K562 (cell line): ENCODE data around the gene CAPS. TPM values are rescaled to one million over a fixed set of nuclear protein-coding genes. Genes with fewer than 3 reads are reported as not detected.

Source experiments
- CLOCK ChIP-seq: fragments of 250-450 bp; sonication (Bioruptor Pico); IDR thresholded peaks from 2 replicates; pipeline ENCODE4 v1.4.0; 2020; ENCODE audit warnings: mild to moderate bottlenecking, moderate library complexity, borderline replicate concordance
- E2F4 ChIP-seq: sonication (generic); formaldehyde crosslinking; IDR thresholded peaks from 2 replicates; pipeline ENCODE4 v1.8.0; 2022; ENCODE audit warnings: mild to moderate bottlenecking, low read depth, missing genetic modification reagents
- ETS2 ChIP-seq: IDR thresholded peaks from 2 replicates; pipeline ENCODE4 v1.6.1; 2016; ENCODE audit warnings: borderline replicate concordance, missing genetic modification characterization, mild to moderate bottlenecking, moderate library complexity, missing compliant biosample characterization; ENCODE audit not compliant: poor library complexity, severe bottlenecking
- ETV5 ChIP-seq: sonication (generic); formaldehyde crosslinking; IDR thresholded peaks from 2 replicates; pipeline ENCODE4 v1.4.0; 2020; ENCODE audit warnings: low read depth, mild to moderate bottlenecking, missing genetic modification reagents
- HNRNPUL1 ChIP-seq: fragments of 200-400 bp; formaldehyde crosslinking; IDR thresholded peaks from 2 replicates; pipeline ENCODE4 v1.6.1; 2017; ENCODE audit warnings: low read length
- KDM4B ChIP-seq, 2 experiments: fragments of 450-650 bp in 1 of 2; sonication (generic) in 1 of 2; IDR thresholded peaks; 2 replicates each; pipeline ENCODE4 v1.6.1; 2016 to 2017; ENCODE audit warnings: borderline replicate concordance in 2 of 2, antibody characterized with exemption in 1 of 2, low read depth in 1 of 2, mild to moderate bottlenecking in 1 of 2
- KDM5B ChIP-seq: fragments of 200-600 bp; sonication (generic); IDR thresholded peaks from 2 replicates; pipeline ENCODE4 v1.6.1; 2012; ENCODE audit warnings: low read depth, mild to moderate bottlenecking, moderate library complexity, low read length, control low read depth, inconsistent platforms; ENCODE audit not compliant: insufficient replicate concordance
- NR0B1 ChIP-seq: fragments of 450-650 bp; IDR thresholded peaks from one replicate; pipeline ENCODE4 v1.6.1; 2018; ENCODE audit warnings: mild to moderate bottlenecking, moderate library complexity; ENCODE audit not compliant: partially characterized antibody
- POLR2AphosphoS2 ChIP-seq: IDR thresholded peaks from 2 replicates; pipeline ENCODE4 v1.6.1; 2012; ENCODE audit warnings: low read length, improper control_type of control experiment
- THRA ChIP-seq: fragments of 450-650 bp; IDR thresholded peaks from 2 replicates; pipeline ENCODE4 v1.6.1; 2017; ENCODE audit warnings: mild to moderate bottlenecking, moderate library complexity
- TOE1 ChIP-seq, 2 experiments: fragments of 450-650 bp in 1 of 2; sonication (generic) in 1 of 2; formaldehyde crosslinking in 1 of 2; IDR thresholded peaks; 2 replicates each; pipeline versions ENCODE4 v1.7.1 to v1.8.0; 2016 to 2022; ENCODE audit warnings: borderline replicate concordance in 2 of 2, mild to moderate bottlenecking in 2 of 2, antibody characterized with exemption in 1 of 2, inconsistent platforms in 1 of 2, low read depth in 1 of 2, missing genetic modification reagents in 1 of 2, moderate library complexity in 1 of 2
- ZBTB17 ChIP-seq: fragments of 450-650 bp; formaldehyde crosslinking; IDR thresholded peaks from 2 replicates; pipeline ENCODE4 v1.4.0; 2020; ENCODE audit warnings: mild to moderate bottlenecking
- ZNF175 ChIP-seq: fragments of 200-800 bp; sonication (Bioruptor generic); IDR thresholded peaks from 2 replicates; pipeline ENCODE4 v1.6.1; 2016; ENCODE audit warnings: low read depth, mild to moderate bottlenecking, missing genetic modification characterization, missing compliant biosample characterization
- ZNF778 ChIP-seq: fragments of 450-650 bp; formaldehyde crosslinking; IDR thresholded peaks from 2 replicates; pipeline ENCODE4 v1.4.0; 2020; ENCODE audit warnings: mild to moderate bottlenecking, moderate library complexity
- polyA plus RNA-seq, 8 experiments: library from polyadenylated mRNA; depleted of rRNA in 4 of 8; stranded (reverse) in 5 of 8; unstranded in 3 of 8; fragments of >200 nt; fragmentation: Nextera tagmentation in 2 of 8; fragmentation: Illumina TruSeq in 1 of 8; extraction: Ambion mirVana in 2 of 8; extraction: Trizol in 1 of 8; gene quantifications; 2 replicates each; pipeline versions ENCODE4 v1.2.1 to v1.2.3, GENCODE V29; 2011 to 2014; ENCODE audit warnings: inconsistent platforms in 1 of 8, missing spikeins in 1 of 8
- total RNA-seq, 7 experiments: library from RNA; depleted of rRNA in 6 of 7; stranded (reverse); fragments of >200 nt in 6 of 7; fragmentation: Illumina TruSeq in 2 of 7; extraction: Trizol in 2 of 7; gene quantifications; 2 replicates each; pipeline versions ENCODE4 v1.2.1 to v1.2.3, GENCODE V29; 2011 to 2021; ENCODE audit warnings: low replicate concordance in 1 of 7

The CAPS gene
- total and polyA plus RNA-seq, 9 of the 15 experiments (the other 6 are each of a cell fraction or from before 2014, with no cell fraction given) = 0.15 to 4.0 (median 0.91) TPM

GRCh38 chr19:5903624-5904351, 10.3 kb upstream of the CAPS start, which contains the start of gene NDUFA11 (continued):
- TF ChIP-seq ETS2 (tag) (no peak), NR0B1 (no peak), HNRNPUL1 (no peak), KDM5B (peak; percentile 85), THRA (no peak), ZBTB17 (CRISPR knock-in tag) (0 out of 2 replicates have a peak, but pooled peaks have one; percentile 57), KDM4B (IDR thresholded peaks at IDR 0.05; ENCODE audit: borderline replicate concordance in 2 of 2, low read depth in 1 of 2) (no peak; a peak in 1 of 4 replicates), ZNF778 (CRISPR knock-in tag) (no peak), ZNF175 (CRISPR knock-in tag) (no peak), POLR2AphosphoS2 (no peak), CLOCK (CRISPR knock-in tag) (no peak), ETV5 (CRISPR knock-in tag) (0 out of 2 replicates have a peak, but pooled peaks have one; percentile 60), TOE1 (IDR thresholded peaks at IDR 0.05; ENCODE audit: borderline replicate concordance) (peak; percentile 77; the same call in 1 of the 2 replicates), TOE1 (CRISPR knock-in tag; IDR thresholded peaks at IDR 0.05; ENCODE audit: borderline replicate concordance, low read depth) (peak; percentile 82; the same call in 1 of the 2 replicates), E2F4 (CRISPR knock-in tag) (peak; percentile 59; the same call in 1 of the 2 replicates)
